NCI-H187 (cell line): ENCODE results near the gene CSGALNACT2.

Experiments
- DNase-seq, 2 experiments: peaks; one replicate each; lab custom pipeline; 2025; lab: John Stamatoyannopoulos, UW

CSGALNACT2 gene

DNA sequence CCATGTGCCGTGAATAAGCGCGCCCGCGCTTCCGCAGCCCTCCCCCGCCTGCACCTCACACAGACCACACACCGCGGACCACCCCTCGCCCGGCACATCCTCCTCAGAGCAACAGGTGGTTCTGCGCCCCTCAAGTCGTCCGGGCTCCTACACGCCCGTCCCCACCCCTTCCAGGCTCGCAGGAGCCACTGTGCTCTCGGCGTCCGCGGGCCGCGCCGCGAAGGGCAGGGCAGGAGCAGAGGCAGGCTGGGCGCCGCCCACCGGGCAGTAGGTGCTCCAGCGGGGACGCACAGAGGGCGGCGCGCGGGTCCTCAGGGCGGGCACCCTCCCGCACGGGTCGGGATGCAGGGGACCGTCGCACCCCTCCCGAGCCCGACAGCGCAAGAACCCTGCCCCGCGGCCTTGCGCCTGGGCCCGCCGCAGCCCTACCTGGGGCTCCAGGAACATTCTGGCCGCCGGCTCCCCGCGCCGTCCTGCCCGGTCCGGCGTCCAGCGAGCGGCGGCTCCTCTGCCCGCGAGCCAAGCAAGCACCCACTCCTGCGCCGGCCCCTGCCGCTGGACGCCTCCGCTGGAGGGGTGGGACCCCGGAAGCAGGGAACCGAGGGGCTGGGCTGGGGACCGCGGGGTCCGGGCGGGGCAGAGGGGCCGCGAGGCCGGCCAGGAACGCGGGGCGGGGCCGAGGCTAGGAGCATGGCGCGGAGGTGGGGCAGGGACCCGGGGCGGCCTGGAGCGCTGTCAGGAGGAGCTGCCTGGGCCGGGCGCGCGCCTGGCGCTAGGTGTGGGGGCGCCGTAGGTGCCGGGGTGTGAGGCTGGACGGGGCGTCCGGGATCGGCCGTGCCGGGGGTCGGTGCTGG, 91.2 kb downstream of the CSGALNACT2 start:
- no peak for DNase-seq

DNA sequence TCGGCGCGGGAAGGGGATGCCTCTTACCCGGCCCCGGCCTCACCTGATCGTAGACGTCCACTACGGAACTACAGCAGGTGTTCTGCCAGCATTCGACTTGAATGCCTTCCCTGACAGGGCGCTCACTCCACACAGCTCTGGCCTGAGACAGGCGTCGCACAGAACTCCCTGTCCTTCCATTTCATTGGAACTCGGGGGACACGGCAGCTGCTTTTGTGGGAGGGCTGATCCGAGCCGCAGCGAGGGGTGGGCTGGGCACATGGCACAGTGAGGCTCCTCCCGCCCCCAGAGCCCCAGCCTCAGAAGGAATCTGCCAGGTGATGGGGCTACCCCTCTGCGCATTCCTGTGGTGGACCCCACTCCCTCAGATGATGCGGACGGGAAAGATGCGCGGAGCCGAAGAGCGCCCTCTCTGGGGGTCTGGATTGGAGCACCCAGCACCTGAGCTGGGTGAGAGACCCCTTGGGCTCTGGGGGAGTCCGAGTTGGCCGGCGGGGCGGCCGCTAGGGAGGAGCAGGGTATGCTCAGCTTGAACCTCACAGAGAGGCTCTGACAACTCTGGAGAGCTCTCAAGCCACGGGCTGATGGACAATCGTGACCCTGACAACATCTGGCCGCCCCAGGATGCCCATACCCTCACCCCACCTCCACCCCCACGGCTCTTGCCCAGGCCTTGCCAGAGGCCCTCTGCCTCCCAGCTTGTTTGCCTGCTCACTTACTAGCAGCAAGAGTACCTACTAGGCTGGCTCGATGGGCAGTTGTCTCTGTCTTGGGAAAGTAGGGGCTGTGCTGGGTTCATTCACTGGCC, 92.1 kb downstream of the CSGALNACT2 start:
- no peak for DNase-seq

DNA sequence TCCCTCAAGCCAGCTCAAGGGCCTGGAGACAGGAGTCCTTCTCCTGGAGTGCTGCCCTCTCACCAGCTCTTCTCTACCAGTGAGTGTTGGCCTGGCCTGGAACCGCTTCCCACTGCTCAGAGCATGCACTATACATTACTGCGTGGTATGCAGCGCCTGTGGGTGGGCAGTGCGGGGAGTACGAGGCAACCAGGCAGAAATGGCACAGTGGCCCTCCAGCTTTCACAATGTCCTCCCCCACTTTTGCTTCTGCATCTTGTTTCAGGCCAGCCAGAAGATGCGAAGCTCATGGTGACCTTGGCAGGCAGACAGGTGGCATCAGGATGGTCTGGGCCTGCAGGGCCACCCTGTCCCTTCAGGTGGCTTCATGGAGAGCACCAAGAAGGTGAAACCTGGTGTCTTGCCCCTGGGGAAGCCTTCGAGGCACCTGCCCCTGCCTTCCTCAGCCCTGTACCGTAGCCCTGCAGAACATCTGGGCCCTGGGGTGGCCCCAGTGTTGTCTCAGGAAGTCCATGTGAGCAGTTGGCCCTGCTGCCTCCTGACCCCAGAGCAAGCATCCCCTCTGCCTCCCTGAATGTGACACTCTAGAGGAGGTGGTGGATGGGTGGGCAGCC, 92.8 kb downstream of the CSGALNACT2 start:
- no peak for DNase-seq

DNA sequence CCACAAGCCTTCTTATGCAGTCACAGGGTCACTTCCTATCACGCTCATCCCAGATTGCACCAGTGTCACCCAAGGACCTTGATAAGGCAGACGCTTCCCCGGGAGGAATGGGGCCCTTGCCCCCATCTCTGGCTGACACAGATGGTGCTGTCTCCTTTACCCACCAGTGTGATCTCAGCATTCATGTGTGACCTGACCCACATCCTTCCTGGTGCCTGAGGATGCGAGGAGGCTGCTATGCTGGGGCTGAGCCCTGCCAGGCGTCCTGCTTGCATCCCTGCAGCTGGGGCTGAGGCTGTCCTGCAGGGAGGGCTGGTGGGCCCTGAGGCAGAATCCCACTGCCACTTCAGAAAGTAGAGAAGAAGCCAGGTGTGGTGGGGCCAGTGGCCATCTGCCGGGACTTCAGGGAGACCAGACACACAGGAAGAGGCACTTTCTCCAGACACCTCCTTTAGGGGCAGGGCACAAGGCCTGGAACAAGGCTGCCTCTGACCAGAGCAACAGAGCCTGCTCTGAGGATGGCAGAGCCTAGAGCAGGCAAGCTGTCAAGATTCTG, 93.4 kb downstream of the CSGALNACT2 start:
- no peak for DNase-seq

DNA sequence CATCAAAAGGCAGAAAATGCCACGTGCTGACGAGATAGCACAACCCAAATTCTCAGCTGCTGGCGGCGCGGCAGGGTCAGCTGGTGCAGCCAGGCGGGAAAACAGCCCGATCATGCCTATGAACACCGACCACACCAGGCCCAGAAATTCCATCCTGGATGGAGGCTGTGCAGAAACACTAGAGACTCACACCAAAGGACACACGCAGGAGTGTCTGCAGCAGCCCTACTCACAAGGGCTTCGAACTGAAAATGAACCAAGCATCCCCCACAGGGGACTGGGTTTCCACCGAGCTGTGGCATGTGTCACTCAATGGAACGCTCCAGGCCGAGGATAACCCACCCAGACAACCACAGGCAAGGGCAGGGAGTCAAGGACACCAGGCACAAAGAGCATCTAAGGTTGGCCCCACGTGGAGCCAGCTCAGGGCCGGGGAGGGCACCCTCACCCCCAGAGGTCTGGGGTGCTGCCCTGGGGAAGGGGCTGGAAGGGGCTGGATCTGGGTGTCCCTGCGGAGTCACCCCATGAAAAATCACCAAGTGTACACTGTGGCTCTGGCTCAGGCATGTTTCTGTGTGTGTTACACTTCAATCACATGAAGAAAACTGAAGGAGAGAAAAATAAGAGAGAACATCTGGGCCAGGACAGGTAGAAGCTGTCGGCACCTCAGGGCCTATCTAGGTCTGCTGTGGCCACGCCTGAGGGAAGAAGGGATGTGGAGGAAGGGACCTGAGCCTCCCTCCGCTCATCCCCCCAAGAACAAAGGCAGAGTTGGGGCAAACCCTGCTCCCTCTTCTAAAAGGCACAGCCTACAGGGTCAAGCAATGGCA, 95.6 kb downstream of the CSGALNACT2 start:
- no peak for DNase-seq

DNA sequence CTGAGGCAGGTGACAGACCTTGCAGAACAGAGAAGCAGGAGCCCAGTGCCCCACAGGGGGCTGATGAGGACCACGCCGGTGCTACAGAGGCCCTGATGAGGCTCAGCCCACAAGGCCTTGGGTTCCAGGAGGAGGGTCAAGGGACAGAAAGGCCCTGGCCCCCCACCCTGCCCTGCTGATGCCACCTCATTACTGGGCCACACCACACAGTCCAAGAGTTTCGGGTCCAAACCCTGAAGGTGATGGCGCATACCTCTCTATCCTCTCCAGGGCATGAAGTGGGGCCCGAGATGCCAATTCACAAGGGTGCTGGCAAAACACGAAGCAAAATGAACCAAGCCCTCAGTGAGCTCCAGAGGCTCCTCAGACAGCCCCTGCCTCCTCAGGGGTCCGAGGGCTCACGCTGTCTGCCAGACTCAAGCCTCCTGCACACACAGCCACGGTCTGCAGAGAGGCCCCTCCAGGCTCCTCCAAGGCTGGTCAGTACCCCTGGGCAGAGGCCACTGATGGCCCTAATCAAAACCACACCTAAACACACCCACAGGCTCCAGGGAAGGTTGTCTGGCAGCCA, 96.3 kb downstream of the CSGALNACT2 start:
- DNase-seq, result no peak
